ENCODE data around the gene JMJD1C. TPM values are rescaled to one million over a fixed set of nuclear protein-coding genes. Genes with fewer than 3 reads are reported as not detected.

Gene JMJD1C
- total RNA-seq, 1 donor from 2014 or later, result 84.2 TPM

DNA sequence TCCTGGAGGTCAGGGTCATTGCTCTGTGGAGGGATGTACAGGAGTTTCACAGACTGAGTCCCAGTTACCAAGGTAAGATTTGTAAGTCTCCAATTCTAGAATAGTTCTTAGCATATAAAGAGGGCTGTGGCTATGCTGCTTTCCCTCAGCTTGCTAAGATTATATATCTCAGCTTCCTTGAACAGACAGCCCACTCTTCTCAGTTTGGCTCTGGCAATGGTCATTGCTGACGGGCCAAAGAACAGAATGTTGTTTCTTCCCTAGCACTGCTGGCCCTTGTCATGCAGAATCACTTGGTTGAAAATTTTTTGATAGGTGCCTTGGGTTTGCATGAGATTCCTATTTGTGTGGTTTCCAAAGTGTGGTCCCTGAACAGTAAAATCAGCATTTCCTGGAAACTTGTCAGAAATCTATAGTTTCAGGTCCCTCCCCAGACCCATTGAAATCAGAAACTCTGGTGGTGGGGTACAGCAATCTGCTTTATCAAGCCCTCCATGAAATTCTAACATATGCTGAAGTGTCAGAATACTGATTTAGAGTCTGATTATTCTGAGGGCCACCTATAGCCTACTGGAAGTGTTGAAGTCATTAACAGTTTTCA is 294.4 kb downstream of the JMJD1C start:
- Histone ChIP-seq H3K4me3 (no peak overlapping the region), H3K27me3 (no peaks in the 10 kb centered on the region), H3K36me3 (peaks cover 51% of the 10 kb centered on the region), H3K9me3 (no peaks in the 10 kb centered on the region), H3K4me1 (no peaks in the 10 kb centered on the region), H3K27ac (no peak overlapping the region)
- intact Hi-C loops (cut with DNase I), result no loop called here
- DNase-seq, result no peak
- TF ChIP-seq CTCF (IDR thresholded peaks at IDR 0.05), result no peak
- ATAC-seq, result no peak

GRCh38 chr10:63169624-63170023 is 296.2 kb downstream of the JMJD1C start:
- TF ChIP-seq CTCF (IDR thresholded peaks at IDR 0.05), result no peak
- H3K36me3 ChIP-seq, result peaks cover 49% of the 10 kb centered on the region
- H3K4me3 ChIP-seq, result no peak overlapping the region
- no peak overlapping the region for H3K27ac ChIP-seq
- H3K4me1 ChIP-seq, result no peaks in the 10 kb centered on the region
- no peak for ATAC-seq
- no peaks in the 10 kb centered on the region for H3K9me3 ChIP-seq
- no peak for DNase-seq
- H3K27me3 ChIP-seq, result no peaks in the 10 kb centered on the region
- intact Hi-C loops (cut with DNase I), result no loop called here

DNA sequence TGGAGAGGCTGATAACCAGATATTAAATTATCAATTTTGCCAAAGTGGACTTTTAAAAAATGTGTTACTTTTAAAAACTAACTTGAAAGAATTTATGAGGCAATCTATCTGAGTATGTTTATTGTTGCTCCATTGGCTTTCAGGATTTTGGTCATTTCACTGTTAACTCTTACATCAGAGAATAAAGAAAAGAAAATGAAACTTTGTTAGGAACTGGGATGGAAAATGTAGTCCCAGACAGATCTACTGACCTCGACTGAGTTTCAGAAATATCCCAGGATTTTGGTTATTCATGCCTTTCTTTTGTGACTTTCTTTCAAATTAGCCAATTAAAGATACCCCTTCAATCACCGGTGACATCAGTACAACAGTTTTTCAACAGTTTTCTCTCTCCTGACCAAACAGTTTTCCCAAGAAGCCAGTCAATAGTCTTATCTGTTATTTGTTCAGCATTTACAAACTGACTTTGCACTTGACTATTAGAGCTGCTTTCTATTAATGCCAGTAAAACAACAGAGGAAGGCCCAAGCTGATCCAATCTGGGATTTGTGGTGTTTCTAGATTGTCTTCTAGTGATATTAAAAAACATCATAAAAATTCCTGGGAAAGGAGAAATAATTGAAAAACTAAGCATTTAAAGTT is 296.8 kb downstream of the JMJD1C start:
- DNase-seq (no peak), ATAC-seq (no peak)
- TF ChIP-seq CTCF (IDR thresholded peaks at IDR 0.05), result no peak
- Histone ChIP-seq H3K27ac (no peak overlapping the region), H3K27me3 (no peaks in the 10 kb centered on the region), H3K4me1 (peaks cover 5% of the 10 kb centered on the region), H3K9me3 (no peaks in the 10 kb centered on the region), H3K4me3 (no peak overlapping the region), H3K36me3 (peaks cover 56% of the 10 kb centered on the region)
- intact Hi-C loops (cut with DNase I), result no loop called here

DNA sequence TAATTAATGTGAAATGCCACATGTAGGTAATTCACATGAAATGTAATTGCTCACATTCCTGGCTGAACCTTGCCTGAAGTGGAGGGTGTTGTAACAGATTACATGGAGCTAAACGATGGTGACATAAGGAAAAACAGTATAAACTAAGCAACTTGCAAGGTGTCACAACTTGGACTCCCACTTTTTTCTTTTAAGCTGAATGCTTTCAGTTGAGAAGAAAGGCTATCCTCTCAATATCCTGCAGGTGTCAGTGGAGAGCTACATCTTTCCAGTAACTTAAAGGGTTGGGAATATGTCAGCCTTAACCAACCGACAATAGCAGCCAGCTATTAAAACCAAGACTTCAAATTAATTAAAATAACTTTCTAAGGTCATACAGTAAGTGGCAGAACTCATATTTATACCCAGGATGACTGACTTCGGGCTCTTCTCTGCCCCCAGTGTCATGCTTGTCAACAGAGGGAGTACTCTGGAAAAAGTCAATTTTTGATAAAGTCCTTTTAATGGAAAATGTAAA is 299.0 kb downstream of the JMJD1C start:
- no peak overlapping the region for H3K27ac ChIP-seq
- ATAC-seq, result peak; percentile 90
- intact Hi-C loops (cut with DNase I), result no loop called here

DNA sequence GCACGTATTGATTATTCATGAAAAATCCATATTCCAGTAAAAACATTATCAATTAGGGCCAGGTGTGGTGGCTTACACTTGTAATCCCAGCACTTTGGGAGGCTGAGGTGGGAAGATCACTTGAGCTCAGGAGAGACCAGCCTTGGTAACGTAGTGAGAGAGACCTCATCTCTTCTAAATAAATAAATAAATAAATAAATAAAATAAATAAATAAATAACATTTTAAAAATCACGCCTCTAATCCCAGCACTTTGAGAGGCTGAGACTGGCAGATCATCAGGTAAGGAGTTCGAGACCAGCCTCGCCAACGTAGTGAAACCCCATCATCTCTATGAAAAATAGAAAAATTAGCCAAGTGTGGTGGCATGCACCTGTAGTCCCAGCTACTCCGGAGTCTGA is 300.5 kb downstream of the JMJD1C start:
- H3K36me3 ChIP-seq, result peaks cover 42% of the 10 kb centered on the region
- no peak for TF ChIP-seq CTCF (IDR thresholded peaks at IDR 0.05)
- DNase-seq (no peak), ATAC-seq (no peak)
- H3K27me3 ChIP-seq, result no peaks in the 10 kb centered on the region
- peaks cover 6% of the 10 kb centered on the region for H3K4me1 ChIP-seq
- intact Hi-C loops (cut with DNase I), result no loop called here
- no peak overlapping the region for H3K4me3 ChIP-seq
- H3K9me3 ChIP-seq, result no peaks in the 10 kb centered on the region
- no peak overlapping the region for H3K27ac ChIP-seq

More for the DNA sequence above, 299.0 kb downstream of the JMJD1C start:
- peak; percentile 79 for TF ChIP-seq CTCF (IDR thresholded peaks at IDR 0.05)
- Histone ChIP-seq H3K4me3 (no peak overlapping the region), H3K27me3 (no peaks in the 10 kb centered on the region), H3K4me1 (peaks cover 6% of the 10 kb centered on the region), H3K9me3 (no peaks in the 10 kb centered on the region), H3K36me3 (peaks cover 48% of the 10 kb centered on the region)
- DNase-seq, result no peak
